ENCODE data around the gene CXorf65. TPM values are rescaled to one million over a fixed set of nuclear protein-coding genes. Genes with fewer than 3 reads are reported as not detected.

CXorf65 gene
- total RNA-seq, 2 donors from 2014 or later = not detected

GRCh38 chrX:71109051-71109450, 2.5 kb upstream of the CXorf65 start:
- intact Hi-C loops (cut with DNase I, micrococcal nuclease) = no loop called here
- DNase-seq (no peak), ATAC-seq (no peak)

GRCh38 chrX:71107762-71108360, 1.3 kb upstream of the CXorf65 start:
- ATAC-seq = no peak

GRCh38 chrX:71107245-71107644, 705 bp upstream of the CXorf65 start:
- ATAC-seq (no peak), DNase-seq (no peak)
- intact Hi-C loops (cut with DNase I, micrococcal nuclease) = no loop called here

More at GRCh38 chrX:71107762-71108360, 1.3 kb upstream of the CXorf65 start:
- no peak for DNase-seq
- intact Hi-C loops (cut with DNase I, micrococcal nuclease) = no loop called here

GRCh38 chrX:71105628-71106027, 912 bp downstream of the CXorf65 start:
- ATAC-seq (no peak), DNase-seq (no peak)
- intact Hi-C loops (cut with DNase I, micrococcal nuclease) = no loop called here

- peak; percentile 39 for ATAC-seq
- peak in 1 of 2 donors; percentile 54 for DNase-seq
- intact Hi-C loops (cut with DNase I, micrococcal nuclease) = no loop called here
Measured at GRCh38 chrX:71103110-71103983, 3.2 kb downstream of the CXorf65 start.

GRCh38 chrX:71102292-71102691, 4.2 kb downstream of the CXorf65 start:
- intact Hi-C loops (cut with DNase I, micrococcal nuclease) = no loop called here

GRCh38 chrX:71100581-71101505, 5.7 kb downstream of the CXorf65 start:
- DNase-seq (no peak), ATAC-seq (no peak)
- intact Hi-C loops (cut with DNase I, micrococcal nuclease) = no loop called here

More at GRCh38 chrX:71102292-71102691, 4.2 kb downstream of the CXorf65 start:
- ATAC-seq (no peak), DNase-seq (no peak)

GRCh38 chrX:71099736-71100135, 6.8 kb downstream of the CXorf65 start:
- DNase-seq (no peak), ATAC-seq (no peak)
- intact Hi-C loops (cut with DNase I, micrococcal nuclease) = no loop called here

GRCh38 chrX:71098951-71099506, 7.5 kb downstream of the CXorf65 start:
- ATAC-seq (no peak), DNase-seq (no peak)
- intact Hi-C loops (cut with DNase I, micrococcal nuclease) = no loop called here

GRCh38 chrX:71098302-71098701, 8.2 kb downstream of the CXorf65 start:
- intact Hi-C loops (cut with DNase I, micrococcal nuclease) = no loop called here
- ATAC-seq (no peak), DNase-seq (peak; percentile 50 to 71)

- ATAC-seq = no peak
Measured at GRCh38 chrX:71096760-71097032, 9.8 kb downstream of the CXorf65 start.

GRCh38 chrX:71095981-71096759, 10.4 kb downstream of the CXorf65 start:
- intact Hi-C loops (cut with DNase I, micrococcal nuclease) = no loop called here
- peak in 1 of 2 donors; percentile 26 for DNase-seq
- ATAC-seq = peak; percentile 66

More at GRCh38 chrX:71096760-71097032, 9.8 kb downstream of the CXorf65 start:
- DNase-seq = no peak
- intact Hi-C loops (cut with DNase I, micrococcal nuclease) = no loop called here

- peak; percentile 91 for ATAC-seq
- intact Hi-C loops (cut with DNase I, micrococcal nuclease) = no loop called here
- peak; percentile 92 to 93 for DNase-seq
Measured at GRCh38 chrX:71095555-71095980, 11.0 kb downstream of the CXorf65 start, which contains the start of gene FOXO4. TSS of gene FOXO4 (plus strand) at chrX:71095851. CDS start at chrX:71096529, 678 bp downstream.

- ATAC-seq (no peak), DNase-seq (no peak)
- intact Hi-C loops (cut with DNase I, micrococcal nuclease) = no loop called here
Measured at GRCh38 chrX:71095033-71095432, 11.5 kb downstream of the CXorf65 start.

- DNase-seq = no peak
- intact Hi-C loops (cut with DNase I, micrococcal nuclease) = no loop called here
- no peak for ATAC-seq
Measured at GRCh38 chrX:71091263-71091662, 15.3 kb downstream of the CXorf65 start.

GRCh38 chrX:71085900-71086299, 20.6 kb downstream of the CXorf65 start:
- ATAC-seq (no peak), DNase-seq (no peak)
- intact Hi-C loops (cut with DNase I, micrococcal nuclease) = no loop called here

- intact Hi-C loops (cut with DNase I, micrococcal nuclease) = no loop called here
- DNase-seq = no peak
- no peak for ATAC-seq
Measured at GRCh38 chrX:71082822-71083221, 23.7 kb downstream of the CXorf65 start.

GRCh38 chrX:71082124-71082647, 24.4 kb downstream of the CXorf65 start:
- ATAC-seq = no peak
- DNase-seq = no peak
- intact Hi-C loops (cut with DNase I, micrococcal nuclease) = no loop called here

All from left colon (tissue), 2 donors.